Tibial artery (tissue), 4 donors: ENCODE measurements around the gene ALDH1B1.

Experiments used
- DNase-seq, 2 donors: peaks; one replicate each; pipeline ENCODE4 v3.0.0-alpha.2; 2019
- H3K27ac ChIP-seq, 2 donors: fragments of 200-600 bp; sonication (generic) in 1 of 2; 1 replicate in 1 of 2; 2 replicates in 1 of 2; pipeline ENCODE4 v1.5.1; 2018 to 2019; ENCODE audit warnings: mild to moderate bottlenecking in 1 of 2
- H3K27me3 ChIP-seq, 2 donors: fragments of 200-600 bp; sonication (generic) in 1 of 2; one replicate each; pipeline versions ENCODE4 v1.5.1 to v1.6.0; 2016 to 2019
- H3K36me3 ChIP-seq, 3 donors: fragments of 200-600 bp; sonication (generic) in 2 of 3; one replicate each; pipeline ENCODE4 v1.5.1; 2016 to 2019; ENCODE audit warnings: mild to moderate bottlenecking in 2 of 3
- H3K4me1 ChIP-seq, 4 donors: fragments of 200-600 bp; sonication (generic) in 2 of 4; 1 replicate in 3 of 4; 2 replicates in 1 of 4; pipeline ENCODE4 v1.5.1; 2016 to 2019
- H3K4me3 ChIP-seq, 2 donors: fragments of 200-600 bp; sonication (generic) in 1 of 2; 1 replicate in 1 of 2; 2 replicates in 1 of 2; pipeline ENCODE4 v1.5.1; 2018 to 2019; ENCODE audit warnings: mild to moderate bottlenecking in 2 of 2
- H3K9me3 ChIP-seq, 3 donors: fragments of 200-600 bp; sonication (generic) in 1 of 3; one replicate each; pipeline ENCODE4 v1.5.1; 2016 to 2019
- intact Hi-C: fragments of 100-400 bp; cut with DNase I; formaldehyde crosslinking; loops from one replicate; pipeline ENCODE4 v1.15.0; 2023; ENCODE audit warnings: low total_unique reads
- TF ChIP-seq, protein P1 (sequence below), 2 experiments: fragments of 200-600 bp in 1 of 2; fragments of 450-650 bp in 1 of 2; IDR thresholded peaks; one replicate each; pipeline ENCODE4 v1.5.1; 2017 to 2019; ENCODE audit warnings: antibody characterized with exemption in 2 of 2, mild to moderate bottlenecking in 1 of 2, moderate library complexity in 1 of 2

ALDH1B1 gene

DNA sequence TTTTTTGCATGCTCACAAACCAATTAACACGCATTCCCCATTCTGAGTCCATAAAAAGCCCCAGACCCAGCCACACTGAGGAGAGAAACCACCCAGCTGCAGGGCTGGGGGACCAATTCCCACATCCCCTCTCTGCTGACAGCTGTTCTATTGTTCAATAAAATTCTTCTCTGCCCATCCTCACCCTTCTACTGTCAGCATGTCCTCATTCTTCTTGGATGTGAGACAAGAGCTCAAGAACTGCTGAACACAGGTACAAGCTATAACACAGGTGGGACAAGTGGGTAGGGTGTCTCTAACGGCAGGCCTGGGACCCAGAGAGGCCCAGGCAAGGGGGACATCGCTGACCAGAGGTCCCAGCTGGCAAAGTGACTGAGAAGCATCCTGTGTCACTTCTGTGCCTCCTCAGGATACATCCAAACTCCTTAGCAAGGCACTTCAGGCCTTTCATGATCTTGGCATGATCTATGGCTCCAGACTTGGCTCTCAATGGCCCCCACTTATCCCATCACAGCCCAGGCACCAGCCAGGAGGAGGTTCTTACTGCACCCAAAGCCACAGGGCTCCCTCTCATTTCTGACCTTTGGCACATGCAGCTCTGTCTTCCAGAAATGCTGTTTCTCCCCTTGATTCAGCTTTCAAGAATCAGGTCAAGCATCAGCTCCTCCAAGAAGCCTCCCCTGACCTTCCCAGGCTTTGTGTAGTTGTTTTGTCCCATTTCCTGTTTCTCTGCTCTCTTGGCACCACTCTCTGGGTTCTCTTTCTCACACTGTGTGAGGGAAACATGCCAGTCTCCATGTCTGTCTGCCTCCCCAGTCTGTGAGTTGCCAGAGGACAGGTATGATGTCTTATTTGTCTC, 7.3 kb upstream of the ALDH1B1 start:
- peak overlapping the region; percentile 91 to 97 for H3K27ac ChIP-seq
- peak in 1 of 2 donors; percentile 45 for DNase-seq
- intact Hi-C loops: no loop called here
- H3K27me3 ChIP-seq: no peaks in the 10 kb centered on the region
- H3K4me3 ChIP-seq: no peak overlapping the region
- TF ChIP-seq, protein P1, sequence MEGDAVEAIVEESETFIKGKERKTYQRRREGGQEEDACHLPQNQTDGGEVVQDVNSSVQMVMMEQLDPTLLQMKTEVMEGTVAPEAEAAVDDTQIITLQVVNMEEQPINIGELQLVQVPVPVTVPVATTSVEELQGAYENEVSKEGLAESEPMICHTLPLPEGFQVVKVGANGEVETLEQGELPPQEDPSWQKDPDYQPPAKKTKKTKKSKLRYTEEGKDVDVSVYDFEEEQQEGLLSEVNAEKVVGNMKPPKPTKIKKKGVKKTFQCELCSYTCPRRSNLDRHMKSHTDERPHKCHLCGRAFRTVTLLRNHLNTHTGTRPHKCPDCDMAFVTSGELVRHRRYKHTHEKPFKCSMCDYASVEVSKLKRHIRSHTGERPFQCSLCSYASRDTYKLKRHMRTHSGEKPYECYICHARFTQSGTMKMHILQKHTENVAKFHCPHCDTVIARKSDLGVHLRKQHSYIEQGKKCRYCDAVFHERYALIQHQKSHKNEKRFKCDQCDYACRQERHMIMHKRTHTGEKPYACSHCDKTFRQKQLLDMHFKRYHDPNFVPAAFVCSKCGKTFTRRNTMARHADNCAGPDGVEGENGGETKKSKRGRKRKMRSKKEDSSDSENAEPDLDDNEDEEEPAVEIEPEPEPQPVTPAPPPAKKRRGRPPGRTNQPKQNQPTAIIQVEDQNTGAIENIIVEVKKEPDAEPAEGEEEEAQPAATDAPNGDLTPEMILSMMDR (IDR thresholded peaks at IDR 0.05): no peak
- H3K9me3 ChIP-seq: no peaks in the 10 kb centered on the region
- H3K36me3 ChIP-seq: no peaks in the 10 kb centered on the region
- H3K4me1 ChIP-seq: peaks cover 0 to 97% (median 62%) of the 10 kb centered on the region in 4 donors

DNA sequence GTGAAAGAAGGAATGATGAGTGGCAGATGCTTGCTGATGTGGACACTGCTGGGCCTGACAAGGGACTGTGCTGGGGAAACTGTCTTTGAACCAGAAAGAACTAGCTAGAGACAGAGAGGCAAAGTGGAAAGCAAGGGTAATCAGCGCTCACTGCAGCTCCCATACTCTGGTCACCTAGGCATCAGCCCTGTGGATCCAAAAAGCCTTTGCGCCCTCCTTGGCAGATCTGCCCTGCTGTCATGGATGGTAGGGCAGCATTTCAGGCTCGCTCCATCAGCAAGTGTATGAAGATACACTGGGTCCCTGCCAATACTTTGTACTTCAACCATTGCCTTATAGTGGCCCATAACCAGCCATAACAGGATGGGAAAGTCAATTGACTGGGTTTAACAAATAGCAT, 6.6 kb upstream of the ALDH1B1 start:
- no peaks in the 10 kb centered on the region for H3K36me3 ChIP-seq
- peak overlapping the region; percentile 91 to 97 for H3K27ac ChIP-seq
- H3K9me3 ChIP-seq: no peaks in the 10 kb centered on the region
- H3K4me1 ChIP-seq: peaks cover 0 to 97% (median 66%) of the 10 kb centered on the region in 4 donors
- no peaks in the 10 kb centered on the region for H3K27me3 ChIP-seq
- H3K4me3 ChIP-seq: no peak overlapping the region
- intact Hi-C loops: no loop called here
- TF ChIP-seq, protein P1 (IDR thresholded peaks at IDR 0.05): no peak
- peak in 1 of 2 donors; percentile 51 for DNase-seq

DNA sequence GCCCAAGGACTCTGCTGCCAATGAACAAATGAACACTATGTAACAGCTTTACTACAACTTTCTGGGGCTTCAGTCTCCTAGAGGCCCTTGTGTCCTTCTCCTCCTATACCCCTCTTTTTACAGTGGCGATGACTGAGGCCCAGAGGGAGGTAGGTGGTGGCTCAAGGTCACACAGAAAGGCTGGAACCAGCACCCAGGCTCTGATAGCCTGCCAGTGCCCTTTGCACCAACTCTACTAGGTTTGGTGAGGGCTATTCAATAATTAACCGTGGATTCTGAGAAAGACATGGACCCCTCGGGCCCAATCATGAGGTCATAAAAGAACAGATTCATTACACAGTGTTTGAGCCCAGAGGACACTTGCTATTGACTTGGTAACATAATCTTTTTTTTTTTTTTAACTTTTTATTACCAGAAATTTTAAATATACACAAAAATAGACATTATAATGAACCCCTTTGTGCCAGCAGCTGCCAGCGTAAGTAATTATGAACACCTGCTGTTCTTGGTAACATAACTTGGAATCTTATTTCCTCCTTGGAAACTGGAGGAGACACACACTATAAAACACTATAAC, 6.1 kb upstream of the ALDH1B1 start:
- TF ChIP-seq, protein P1 (IDR thresholded peaks at IDR 0.05): no peak
- Histone ChIP-seq H3K27me3 (no peaks in the 10 kb centered on the region), H3K36me3 (no peaks in the 10 kb centered on the region), H3K4me1 (peaks cover 0 to 97% (median 66%) of the 10 kb centered on the region in 4 donors), H3K9me3 (no peaks in the 10 kb centered on the region), H3K27ac (peak overlapping the region; percentile 91 to 97), H3K4me3 (no peak overlapping the region)
- intact Hi-C loops: no loop called here
- peak in 1 of 2 donors; percentile 31 for DNase-seq

DNA sequence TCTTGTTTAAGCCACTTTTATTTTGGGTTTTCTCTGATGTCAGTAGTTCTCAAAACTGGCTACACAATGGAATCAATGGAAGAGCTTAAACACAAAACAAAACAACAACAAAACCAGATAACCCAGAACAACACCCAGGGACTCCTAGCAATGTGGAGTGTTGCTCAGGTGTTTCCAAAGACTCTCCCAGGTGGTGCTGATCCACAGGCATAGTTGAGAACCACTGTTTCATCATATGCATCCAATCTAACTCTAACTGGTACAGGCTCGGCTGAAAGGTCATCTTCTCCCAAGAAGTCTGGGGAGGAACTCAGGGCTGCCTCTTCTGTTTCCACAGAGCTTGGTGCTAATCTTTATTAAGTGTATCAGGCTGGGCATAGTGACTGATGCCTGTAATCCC, 5.4 kb upstream of the ALDH1B1 start:
- Histone ChIP-seq H3K36me3 (no peaks in the 10 kb centered on the region), H3K4me3 (no peak overlapping the region), H3K9me3 (no peaks in the 10 kb centered on the region), H3K27me3 (no peaks in the 10 kb centered on the region), H3K4me1 (peaks cover 0 to 97% (median 63%) of the 10 kb centered on the region in 4 donors), H3K27ac (peak overlapping the region; percentile 91 to 97)
- TF ChIP-seq, protein P1 (IDR thresholded peaks at IDR 0.05): no peak
- DNase-seq: no peak
- intact Hi-C loops: no loop called here

GRCh38 chr9:38387751-38388150, 4.8 kb upstream of the ALDH1B1 start:
- peak in 1 of 2 donors; percentile 45 for DNase-seq
- Histone ChIP-seq H3K4me3 (no peak overlapping the region), H3K27me3 (no peaks in the 10 kb centered on the region), H3K27ac (peak overlapping the region; percentile 91 to 97), H3K36me3 (no peaks in the 10 kb centered on the region), H3K4me1 (peaks cover 0 to 92% (median 57%) of the 10 kb centered on the region in 4 donors), H3K9me3 (no peaks in the 10 kb centered on the region)
- intact Hi-C loops: no loop called here
- TF ChIP-seq, protein P1 (IDR thresholded peaks at IDR 0.05): no peak
